Measurements from ENCODE around the gene SNTB2. TPM values are rescaled to one million over a fixed set of nuclear protein-coding genes. Genes with fewer than 3 reads are reported as not detected.
A peak's percentile ranks its signal among the peaks of the same experiment; 100 is the strongest.

The SNTB2 gene
- total and polyA plus RNA-seq, 2 of the 13 experiments (the other 11 are each of a cell fraction or from before 2014, with no cell fraction given): 11.5 to 19.2 TPM

DNA sequence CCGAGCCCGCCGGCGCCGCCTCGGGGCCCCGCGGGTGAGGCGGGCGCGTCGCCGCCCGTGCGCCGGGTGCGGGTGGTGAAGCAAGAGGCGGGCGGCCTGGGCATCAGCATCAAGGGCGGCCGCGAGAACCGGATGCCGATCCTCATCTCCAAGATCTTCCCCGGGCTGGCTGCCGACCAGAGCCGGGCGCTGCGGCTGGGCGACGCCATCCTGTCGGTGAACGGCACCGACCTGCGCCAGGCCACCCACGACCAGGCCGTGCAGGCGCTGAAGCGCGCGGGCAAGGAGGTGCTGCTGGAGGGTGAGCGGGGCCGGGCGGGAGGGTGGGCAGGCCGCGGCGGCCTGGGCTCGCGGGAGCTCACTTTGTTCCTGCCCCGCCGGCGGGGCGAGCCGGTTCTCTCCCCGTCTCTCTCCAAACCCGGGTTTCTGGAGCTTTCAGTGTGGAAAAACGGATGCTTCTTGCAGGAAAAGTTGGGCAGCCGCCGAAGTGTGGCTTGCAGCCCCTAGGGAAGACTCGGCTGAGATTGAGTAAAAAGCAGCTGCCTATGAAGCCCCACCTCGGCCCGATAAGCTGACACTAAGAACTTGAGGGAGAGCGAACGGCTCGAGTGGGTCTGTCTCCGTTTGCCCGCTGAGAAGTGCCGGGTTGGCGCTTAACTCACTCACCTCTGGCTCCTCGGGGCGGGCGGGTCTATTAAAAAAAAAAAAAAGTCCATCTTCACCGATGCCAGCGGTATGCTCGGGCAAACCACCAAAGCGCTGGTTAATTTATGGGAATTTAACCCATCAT lies 677 bp downstream of the SNTB2 start (continued):
- TF ChIP-seq BRCA1 (CRISPR knock-in tag; IDR thresholded peaks at IDR 0.05) (no peak), NCOA1 (CRISPR knock-in tag; IDR thresholded peaks at IDR 0.05) (no peak), ZNF83 (CRISPR knock-in tag; IDR thresholded peaks at IDR 0.05; ENCODE audit: borderline replicate concordance) (peak; percentile 80; the same call in 1 of the 2 replicates), ZKSCAN1 (IDR thresholded peaks at IDR 0.05; ENCODE audit: low read length) (no peak), ZBTB7B (CRISPR knock-in tag; IDR thresholded peaks at IDR 0.05) (0 out of 2 replicates have a peak, but pooled peaks have one; percentile 37), ZNF776 (CRISPR knock-in tag; IDR thresholded peaks at IDR 0.05) (peak; percentile 1; the same call in 1 of the 2 replicates), TBX2 (CRISPR knock-in tag; IDR thresholded peaks at IDR 0.05; ENCODE audit: borderline replicate concordance) (no peak), CBX2 (IDR thresholded peaks at IDR 0.05; ENCODE audit: low read depth, low read length) (no peak), CBX2 (CRISPR knock-in tag; IDR thresholded peaks at IDR 0.05; ENCODE audit: low read depth) (no peak), CREM (IDR thresholded peaks at IDR 0.05) (no peak), CREM (CRISPR knock-in tag; IDR thresholded peaks at IDR 0.05) (0 out of 2 replicates have a peak, but pooled peaks have one; percentile 13), ZNF841 (CRISPR knock-in tag; IDR thresholded peaks at IDR 0.05; ENCODE audit: borderline replicate concordance) (no peak), HES4 (CRISPR knock-in tag; IDR thresholded peaks at IDR 0.05; ENCODE audit: borderline replicate concordance) (no peak), RELA (CRISPR knock-in tag; IDR thresholded peaks at IDR 0.05) (no peak), ZNF547 (CRISPR knock-in tag; IDR thresholded peaks at IDR 0.05) (0 out of 2 replicates have a peak, but pooled peaks have one; percentile 32), HDAC6 (IDR thresholded peaks at IDR 0.05; ENCODE audit: low read depth, low read length) (no peak), ZNF839 (CRISPR knock-in tag; IDR thresholded peaks at IDR 0.05; ENCODE audit: borderline replicate concordance) (0 out of 2 replicates have a peak, but pooled peaks have one; percentile 54)
- TF ChIP-seq, protein P1, sequence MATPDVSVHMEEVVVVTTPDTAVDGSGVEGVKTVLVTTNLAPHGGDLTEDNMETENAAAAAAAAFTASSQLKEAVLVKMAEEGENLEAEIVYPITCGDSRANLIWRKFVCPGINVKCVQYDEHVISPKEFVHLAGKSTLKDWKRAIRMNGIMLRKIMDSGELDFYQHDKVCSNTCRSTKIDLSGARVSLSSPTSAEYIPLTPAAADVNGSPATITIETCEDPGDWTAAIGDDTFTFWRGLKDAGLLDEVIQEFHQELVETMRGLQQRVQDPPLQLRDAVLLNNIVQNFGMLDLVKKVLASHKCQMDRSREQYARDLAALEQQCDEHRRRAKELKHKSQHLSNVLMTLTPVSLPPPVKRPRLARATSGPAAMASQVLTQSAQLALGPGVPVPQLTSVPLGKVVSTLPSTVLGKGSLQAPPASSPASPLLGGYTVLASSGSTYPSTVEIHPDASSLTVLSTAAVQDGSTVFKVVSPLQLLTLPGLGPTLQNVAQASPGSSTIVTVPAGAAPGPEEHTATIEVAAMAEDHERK (CRISPR knock-in tag; IDR thresholded peaks at IDR 0.05; ENCODE audit: low read depth): no peak
- TF ChIP-seq, protein P2, sequence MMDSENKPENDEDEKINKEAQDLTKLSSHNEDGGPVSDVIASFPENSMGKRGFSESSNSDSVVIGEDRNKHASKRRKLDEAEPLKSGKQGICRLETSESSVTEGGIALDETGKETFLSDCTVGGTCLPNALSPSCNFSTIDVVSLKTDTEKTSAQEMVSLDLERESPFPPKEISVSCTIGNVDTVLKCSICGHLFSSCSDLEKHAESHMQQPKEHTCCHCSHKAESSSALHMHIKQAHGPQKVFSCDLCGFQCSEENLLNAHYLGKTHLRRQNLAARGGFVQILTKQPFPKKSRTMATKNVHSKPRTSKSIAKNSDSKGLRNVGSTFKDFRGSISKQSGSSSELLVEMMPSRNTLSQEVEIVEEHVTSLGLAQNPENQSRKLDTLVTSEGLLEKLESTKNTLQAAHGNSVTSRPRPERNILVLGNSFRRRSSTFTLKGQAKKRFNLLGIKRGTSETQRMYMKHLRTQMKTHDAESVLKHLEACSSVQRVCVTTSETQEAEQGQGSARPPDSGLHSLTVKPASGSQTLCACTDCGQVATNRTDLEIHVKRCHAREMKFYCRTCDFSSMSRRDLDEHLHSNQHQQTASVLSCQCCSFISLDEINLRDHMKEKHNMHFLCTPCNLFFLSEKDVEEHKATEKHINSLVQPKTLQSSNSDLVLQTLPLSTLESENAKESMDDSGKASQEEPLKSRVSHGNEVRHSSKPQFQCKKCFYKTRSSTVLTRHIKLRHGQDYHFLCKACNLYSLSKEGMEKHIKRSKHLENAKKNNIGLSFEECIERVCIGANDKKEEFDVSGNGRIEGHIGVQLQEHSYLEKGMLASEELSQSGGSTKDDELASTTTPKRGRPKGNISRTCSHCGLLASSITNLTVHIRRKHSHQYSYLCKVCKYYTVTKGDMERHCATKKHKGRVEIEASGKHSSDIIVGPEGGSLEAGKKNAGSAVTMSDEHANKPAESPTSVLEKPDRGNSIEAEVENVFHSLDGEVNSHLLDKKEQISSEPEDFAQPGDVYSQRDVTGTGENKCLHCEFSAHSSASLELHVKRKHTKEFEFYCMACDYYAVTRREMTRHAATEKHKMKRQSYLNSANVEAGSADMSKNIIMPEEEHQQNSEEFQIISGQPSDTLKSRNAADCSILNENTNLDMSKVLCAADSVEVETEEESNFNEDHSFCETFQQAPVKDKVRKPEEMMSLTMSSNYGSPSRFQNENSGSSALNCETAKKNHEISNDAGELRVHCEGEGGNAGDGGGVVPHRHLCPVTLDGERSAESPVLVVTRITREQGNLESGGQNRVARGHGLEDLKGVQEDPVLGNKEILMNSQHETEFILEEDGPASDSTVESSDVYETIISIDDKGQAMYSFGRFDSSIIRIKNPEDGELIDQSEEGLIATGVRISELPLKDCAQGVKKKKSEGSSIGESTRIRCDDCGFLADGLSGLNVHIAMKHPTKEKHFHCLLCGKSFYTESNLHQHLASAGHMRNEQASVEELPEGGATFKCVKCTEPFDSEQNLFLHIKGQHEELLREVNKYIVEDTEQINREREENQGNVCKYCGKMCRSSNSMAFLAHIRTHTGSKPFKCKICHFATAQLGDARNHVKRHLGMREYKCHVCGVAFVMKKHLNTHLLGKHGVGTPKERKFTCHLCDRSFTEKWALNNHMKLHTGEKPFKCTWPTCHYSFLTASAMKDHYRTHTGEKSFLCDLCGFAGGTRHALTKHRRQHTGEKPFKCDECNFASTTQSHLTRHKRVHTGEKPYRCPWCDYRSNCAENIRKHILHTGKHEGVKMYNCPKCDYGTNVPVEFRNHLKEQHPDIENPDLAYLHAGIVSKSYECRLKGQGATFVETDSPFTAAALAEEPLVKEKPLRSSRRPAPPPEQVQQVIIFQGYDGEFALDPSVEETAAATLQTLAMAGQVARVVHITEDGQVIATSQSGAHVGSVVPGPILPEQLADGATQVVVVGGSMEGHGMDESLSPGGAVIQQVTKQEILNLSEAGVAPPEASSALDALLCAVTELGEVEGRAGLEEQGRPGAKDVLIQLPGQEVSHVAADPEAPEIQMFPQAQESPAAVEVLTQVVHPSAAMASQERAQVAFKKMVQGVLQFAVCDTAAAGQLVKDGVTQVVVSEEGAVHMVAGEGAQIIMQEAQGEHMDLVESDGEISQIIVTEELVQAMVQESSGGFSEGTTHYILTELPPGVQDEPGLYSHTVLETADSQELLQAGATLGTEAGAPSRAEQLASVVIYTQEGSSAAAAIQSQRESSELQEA (CRISPR knock-in tag; IDR thresholded peaks at IDR 0.05; ENCODE audit: not compliant biosample characterization): no peak
- TF ChIP-seq, protein P3, sequence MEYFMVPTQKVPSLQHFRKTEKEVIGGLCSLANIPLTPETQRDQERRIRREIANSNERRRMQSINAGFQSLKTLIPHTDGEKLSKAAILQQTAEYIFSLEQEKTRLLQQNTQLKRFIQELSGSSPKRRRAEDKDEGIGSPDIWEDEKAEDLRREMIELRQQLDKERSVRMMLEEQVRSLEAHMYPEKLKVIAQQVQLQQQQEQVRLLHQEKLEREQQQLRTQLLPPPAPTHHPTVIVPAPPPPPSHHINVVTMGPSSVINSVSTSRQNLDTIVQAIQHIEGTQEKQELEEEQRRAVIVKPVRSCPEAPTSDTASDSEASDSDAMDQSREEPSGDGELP (IDR thresholded peaks at IDR 0.05; ENCODE audit: borderline replicate concordance, low read depth): no peak
